OCI-LY7 (cell line): Measurements from ENCODE around the gene ROR2. TPM values are rescaled to one million over a fixed set of nuclear protein-coding genes. Genes with fewer than 3 reads are reported as not detected.
"Not testable (repeated sequence)": the region's sequence is repeated elsewhere in the genome, so short reads cannot be mapped to it uniquely, and the experiment has no call there.

ENCODE experiments used
- BruUV-seq: library from RNA; stranded (reverse); fragments of 400-500 nt; replicated peaks from 2 replicates; lab custom pipeline; 2021; lab: Mats Ljungman, UMichigan
- CTCF ChIA-PET: fragments of 300-600 bp; sonication (Branson Sonifier 250); formaldehyde crosslinking; loops from one replicate; lab custom pipeline; 2022; ENCODE audit warnings: antibody characterized with exemption; ENCODE audit not compliant: unreplicated experiment; lab: Charles Lee
- POLR2A ChIA-PET: fragments of 300-600 bp; sonication (Branson Sonifier 250); formaldehyde crosslinking; loops from one replicate; lab custom pipeline; 2022; ENCODE audit warnings: antibody characterized with exemption; lab: Charles Lee
- DNase-seq: peaks from one replicate; pipeline ENCODE4 v3.0.0-alpha.2; 2015; ENCODE audit warnings: low spot score
- H2AFZ ChIP-seq: fragments of 200-600 bp; sonication (generic), shearing (Covaris generic); 2 replicates; pipeline ENCODE4 v1.6.1; 2014; ENCODE audit warnings: mild to moderate bottlenecking, antibody characterized with exemption, low read length, moderate library complexity
- H3K27ac ChIP-seq: fragments of 200-600 bp; sonication (generic); 2 replicates; pipeline ENCODE4 v1.5.1; 2014; ENCODE audit warnings: mixed run types, low read depth, mild to moderate bottlenecking, moderate library complexity, low read length, inconsistent platforms; ENCODE audit not compliant: poor library complexity, severe bottlenecking
- H3K36me3 ChIP-seq: fragments of 200-600 bp; sonication (generic); 2 replicates; pipeline ENCODE4 v1.6.1; 2014; ENCODE audit warnings: mild to moderate bottlenecking, antibody characterized with exemption, low read length, moderate library complexity, mixed read lengths; ENCODE audit not compliant: insufficient read depth
- H3K4me1 ChIP-seq: fragments of 200-600 bp; sonication (generic); 2 replicates; pipeline ENCODE4 v1.5.1; 2014; ENCODE audit warnings: mild to moderate bottlenecking, low read length; ENCODE audit not compliant: insufficient read depth, poor library complexity, severe bottlenecking
- H3K4me2 ChIP-seq: fragments of 200-600 bp; sonication (generic); 2 replicates; pipeline ENCODE4 v1.6.1; 2014; ENCODE audit warnings: mild to moderate bottlenecking, low read length
- H3K4me3 ChIP-seq: fragments of 200-600 bp; sonication (generic); 2 replicates; pipeline ENCODE4 v1.5.1; 2014; ENCODE audit warnings: mild to moderate bottlenecking, low read depth, low read length; ENCODE audit not compliant: poor library complexity, severe bottlenecking
- H3K79me2 ChIP-seq: fragments of 200-600 bp; sonication (generic); 2 replicates; pipeline ENCODE4 v1.6.1; 2016; ENCODE audit warnings: low read depth, mild to moderate bottlenecking, low read length, moderate library complexity, mixed read lengths; ENCODE audit not compliant: insufficient read depth
- H3K9me2 ChIP-seq: fragments of 200-600 bp; sonication (generic); 2 replicates; pipeline ENCODE4 v1.6.1; 2016; ENCODE audit warnings: mild to moderate bottlenecking, low read length, mixed read lengths; ENCODE audit not compliant: insufficient read depth
- H3K9me3 ChIP-seq: fragments of 200-600 bp; sonication (generic); 2 replicates; pipeline ENCODE4 v1.6.1; 2014; ENCODE audit warnings: mild to moderate bottlenecking, mixed run types, low read length, mixed read lengths
- H4K20me1 ChIP-seq: fragments of 200-600 bp; sonication (generic); 2 replicates; pipeline ENCODE4 v1.6.1; 2014; ENCODE audit warnings: mild to moderate bottlenecking, antibody characterized with exemption, low read length, moderate library complexity, mixed read lengths; ENCODE audit not compliant: insufficient read depth
- CTCF ChIP-seq: fragments of 200-600 bp; sonication (generic); conservative IDR thresholded peaks from 2 replicates; pipeline ENCODE4 v1.5.1; 2014; ENCODE audit warnings: mild to moderate bottlenecking, antibody characterized with exemption, low read length, moderate library complexity, mixed read lengths
- EZH2phosphoT487 ChIP-seq: fragments of 200-600 bp; sonication (generic); IDR thresholded peaks from 2 replicates; pipeline ENCODE4 v1.6.1; 2018; ENCODE audit warnings: low read depth, borderline replicate concordance, mild to moderate bottlenecking, mixed run types, antibody characterized with exemption, low read length, moderate library complexity, mixed read lengths
- intact Hi-C: fragments of 100-400 bp; cut with micrococcal nuclease; formaldehyde crosslinking; loops from one replicate; pipeline ENCODE4 v1.10.0; 2022; ENCODE audit not compliant: unreplicated experiment
- total RNA-seq, 2 experiments: library from RNA; depleted of rRNA in 1 of 2; stranded (reverse); fragments of >200 nt in 1 of 2; shearing (Covaris generic) in 1 of 2; gene quantifications; 2 replicates each; pipeline ENCODE4 v1.2.3, GENCODE V29; 2014 to 2022

The ROR2 gene
- total RNA-seq, 2 experiments from 2014 or later: 0.10 to 0.19 TPM

DNA sequence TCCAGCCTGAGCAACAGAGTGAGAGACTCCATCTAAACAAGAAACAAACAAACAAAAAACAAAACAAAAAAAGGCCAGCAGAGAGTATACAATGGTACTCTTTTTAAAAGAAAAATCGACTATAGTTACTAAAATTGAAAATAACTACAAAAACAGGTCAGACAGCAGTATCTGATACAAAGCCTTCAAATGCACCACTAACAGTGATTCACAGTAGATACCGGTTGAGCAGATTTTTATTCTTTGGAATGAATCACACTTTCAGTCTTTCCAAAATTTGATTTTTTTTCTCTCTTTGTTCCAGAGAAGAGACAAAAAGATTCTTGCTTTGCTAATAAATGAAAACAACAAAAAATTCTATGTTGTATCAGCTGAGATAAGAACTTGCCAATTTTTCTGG lies 36.9 kb downstream of the ROR2 start:
- Histone ChIP-seq H4K20me1 (no peaks in the 10 kb centered on the region), H3K36me3 (no peaks in the 10 kb centered on the region), H3K4me2 (no peak overlapping the region), H2AFZ (no peak overlapping the region), H3K9me2 (no peaks in the 10 kb centered on the region), H3K27ac (no peak overlapping the region), H3K4me3 (no peak overlapping the region), H3K4me1 (peaks cover 25% of the 10 kb centered on the region), H3K9me3 (no peaks in the 10 kb centered on the region), H3K79me2 (no peaks in the 10 kb centered on the region)
- intact Hi-C loops: loop anchor here (10.0 kb wide), 1 partner anchor 68 kb away; no protein-coding TSS in a partner anchor
- BruUV-seq: no TSS peak
- ChIA-PET CTCF (no interaction called here), POLR2A (interaction anchor here (0.6 kb wide), 2 partner anchors 12 to 648 kb away, joined by 3 to 4 read pairs; no protein-coding TSS in a partner anchor)
- no peak for TF ChIP-seq EZH2phosphoT487
- no peak for TF ChIP-seq CTCF
- DNase-seq: no peak

DNA sequence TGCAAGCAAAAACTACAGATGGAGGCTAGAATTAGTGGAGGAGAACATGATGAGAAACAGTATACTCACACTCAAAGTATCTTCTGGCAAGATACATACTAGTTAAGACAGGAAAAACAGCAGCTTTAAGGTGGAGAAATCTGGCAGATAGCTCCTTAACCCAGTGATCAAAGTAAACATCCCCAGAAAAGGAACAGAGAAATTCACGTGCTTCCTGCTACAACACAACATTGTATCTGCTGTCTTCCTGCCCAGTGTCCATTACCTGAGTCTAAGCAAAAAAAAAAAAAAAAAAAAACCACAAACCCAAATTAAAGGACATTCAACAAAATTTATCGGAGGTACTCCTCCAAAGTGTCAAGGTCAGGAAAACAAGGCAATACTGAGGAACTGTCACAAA lies 38.4 kb downstream of the ROR2 start:
- Histone ChIP-seq H3K9me2 (no peaks in the 10 kb centered on the region), H3K4me1 (peaks cover 40% of the 10 kb centered on the region), H3K27ac (peak overlapping the region; percentile 42), H3K9me3 (no peaks in the 10 kb centered on the region), H4K20me1 (no peaks in the 10 kb centered on the region), H2AFZ (peak overlapping the region; percentile 6; the same call in 1 of the 2 replicates), H3K36me3 (no peaks in the 10 kb centered on the region), H3K79me2 (no peaks in the 10 kb centered on the region), H3K4me3 (no peak overlapping the region), H3K4me2 (peak overlapping the region; percentile 46)
- BruUV-seq: no TSS peak
- POLR2A ChIA-PET: interaction anchor here (0.6 to 0.8 kb wide), 4 partner anchors 35 to 214 kb away, joined by 3 to 5 read pairs (median 4); no protein-coding TSS in a partner anchor
- CTCF ChIA-PET: no interaction called here
- DNase-seq: peak; percentile 48
- TF ChIP-seq CTCF (no peak), EZH2phosphoT487 (no peak)
- intact Hi-C loops: loop anchor here (10.0 kb wide), 1 partner anchor 67 kb away; no protein-coding TSS in a partner anchor

GRCh38 chr9:91909256-91909655 lies 40.8 kb downstream of the ROR2 start:
- intact Hi-C loops, H3K9me2 ChIP-seq, CTCF ChIA-PET, H3K79me2 ChIP-seq, H4K20me1 ChIP-seq, H2AFZ ChIP-seq, H3K9me3 ChIP-seq, H3K4me2 ChIP-seq, H3K4me3 ChIP-seq, BruUV-seq, DNase-seq, H3K27ac ChIP-seq, H3K36me3 ChIP-seq: not testable (repeated sequence)
- peaks cover 51% of the 10 kb centered on the region for H3K4me1 ChIP-seq
- POLR2A ChIA-PET: interaction anchor here (0.6 to 0.7 kb wide), 5 partner anchors 22 to 852 kb away, joined by 3 to 5 read pairs (median 5); no protein-coding TSS in a partner anchor
